HTERT RPE-1 (cell line): Measurements from ENCODE around the gene WDR83.
"Not testable (repeated sequence)": the region's sequence is repeated elsewhere in the genome, so short reads cannot be mapped to it uniquely, and the experiment has no call there.

ENCODE experiments used
- in situ Hi-C: fragments of 300-500 bp; cut with MboI; formaldehyde crosslinking; loops from 4 replicates; pipeline ENCODE4 v1.14.3; 2020; ENCODE audit warnings: low sequenced_read_pairs

Gene WDR83

GRCh38 chr19:12666265-12667048 is at the start of gene WDR83, which contains the start of gene MAN2B1:
Gene WDR83 (plus strand): TSS chr19:12666807. CDS start chr19:12669791, 2,984 bp downstream.
Gene MAN2B1 (minus strand): TSS chr19:12666742. CDS start chr19:12666701, 41 bp downstream.
- in situ Hi-C loops: no loop called here

GRCh38 chr19:12617646-12618045 is 49.0 kb upstream of the WDR83 start:
- in situ Hi-C loops: no loop called here

- in situ Hi-C loops: not testable (repeated sequence)
Measured at GRCh38 chr19:12621253-12622024, 45.2 kb upstream of the WDR83 start.

- in situ Hi-C loops: no loop called here
Measured at GRCh38 chr19:12623361-12624031, 43.1 kb upstream of the WDR83 start.

GRCh38 chr19:12626958-12627357 is 39.6 kb upstream of the WDR83 start:
- in situ Hi-C loops: no loop called here

- in situ Hi-C loops: no loop called here
Measured at GRCh38 chr19:12628040-12629022, 38.3 kb upstream of the WDR83 start.

GRCh38 chr19:12629215-12629614 is 37.4 kb upstream of the WDR83 start:
- in situ Hi-C loops: no loop called here

GRCh38 chr19:12636631-12637030 is 30.0 kb upstream of the WDR83 start:
- in situ Hi-C loops: no loop called here

GRCh38 chr19:12638611-12639182 is 27.9 kb upstream of the WDR83 start:
- in situ Hi-C loops: no loop called here

GRCh38 chr19:12639901-12640613 is 26.6 kb upstream of the WDR83 start:
- in situ Hi-C loops: no loop called here

- in situ Hi-C loops: no loop called here
Measured at GRCh38 chr19:12641456-12641855, 25.2 kb upstream of the WDR83 start.

- in situ Hi-C loops: no loop called here
Measured at GRCh38 chr19:12642506-12642905, 24.1 kb upstream of the WDR83 start.

- in situ Hi-C loops: not testable (repeated sequence)
Measured at GRCh38 chr19:12643716-12644115, 22.9 kb upstream of the WDR83 start.

GRCh38 chr19:12646551-12646950 is 20.1 kb upstream of the WDR83 start:
- in situ Hi-C loops: no loop called here

GRCh38 chr19:12647047-12647446 is 19.6 kb upstream of the WDR83 start:
- in situ Hi-C loops: no loop called here

- in situ Hi-C loops: no loop called here
Measured at GRCh38 chr19:12647490-12648071, 19.0 kb upstream of the WDR83 start.

- in situ Hi-C loops: no loop called here
Measured at GRCh38 chr19:12648088-12648487, 18.5 kb upstream of the WDR83 start.

- in situ Hi-C loops: no loop called here
Measured at GRCh38 chr19:12649941-12650340, 16.7 kb upstream of the WDR83 start.

- in situ Hi-C loops: no loop called here
Measured at GRCh38 chr19:12652219-12652618, 14.4 kb upstream of the WDR83 start.
